ENCODE results near the gene GALNT12. TPM values are rescaled to one million over a fixed set of nuclear protein-coding genes. Genes with fewer than 3 reads are reported as not detected.

The GALNT12 gene
- total RNA-seq, 1 experiment from 2014 or later: 31.2 TPM

DNA sequence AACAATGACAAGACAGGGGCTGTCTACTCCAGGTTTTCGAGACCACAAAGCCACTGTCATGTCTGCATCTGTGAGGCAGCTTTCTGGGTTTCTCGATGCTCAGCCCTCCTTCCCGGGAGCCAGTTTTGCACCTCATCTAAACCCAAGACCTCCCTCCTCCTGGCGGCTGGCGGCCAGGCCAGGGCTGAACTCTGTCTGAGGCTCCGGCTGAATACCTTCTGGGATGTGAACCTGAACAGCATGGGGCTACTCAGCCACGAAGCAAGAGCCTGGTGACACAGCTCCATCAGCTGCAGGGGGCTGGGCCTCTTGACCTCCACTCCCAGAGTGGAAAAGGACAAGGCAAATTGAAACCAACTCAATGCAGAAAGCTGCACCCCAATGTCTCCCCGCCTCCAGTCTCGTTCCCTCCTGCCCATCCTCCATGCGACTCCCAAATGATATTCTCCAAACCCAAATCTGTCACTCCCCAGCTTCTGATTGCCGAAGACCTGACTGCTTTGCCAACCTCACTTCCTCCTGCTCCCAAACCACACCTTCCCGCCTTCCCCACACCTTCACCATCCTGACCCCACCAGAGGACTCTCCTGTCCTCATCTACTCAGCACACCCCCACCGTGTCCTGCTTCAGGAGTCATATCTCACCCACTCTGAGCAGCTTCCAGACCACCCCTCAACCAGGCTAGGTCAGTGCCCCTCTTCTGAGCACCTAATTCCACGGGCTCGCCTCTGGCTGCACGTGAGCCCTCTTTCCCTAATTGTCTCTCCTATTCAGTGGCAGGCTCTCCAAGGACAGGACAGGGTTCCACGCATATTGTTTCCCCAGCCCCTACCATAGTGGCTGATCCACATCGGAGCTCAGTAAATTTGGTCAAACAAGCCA is 15.6 kb upstream of the GALNT12 start:
- peaks cover 74% of the 10 kb centered on the region for H3K79me2 ChIP-seq (ENCODE audit: insufficient read depth, low read length)
- no peak overlapping the region for H2AFZ ChIP-seq (ENCODE audit: low read depth, low read length, poor library complexity, severe bottlenecking)
- H3K27ac ChIP-seq (ENCODE audit: low read depth, low read length): peak overlapping the region; percentile 19; the same call in 1 of the 2 replicates
- CTCF ChIA-PET: interaction anchor here (0.9 to 2.0 kb wide), 5 partner anchors 10 to 18 kb away, joined by 3 to 7 read pairs (median 4); no protein-coding TSS in a partner anchor
- ATAC-seq: no peak
- H3K4me2 ChIP-seq (ENCODE audit: low read length): peak overlapping the region; percentile 61
- peaks cover 7 to 32% of the 10 kb centered on the region in 2 experiments; a peak in 3 of 4 replicates for H3K36me3 ChIP-seq (ENCODE audit: control insufficient read depth in 1 of 2, insufficient read depth in 2 of 2, low read length in 2 of 2)
- H3K4me1 ChIP-seq (ENCODE audit: control insufficient read depth in 1 of 2, insufficient read depth in 2 of 2, low read length in 2 of 2): peaks cover 15 to 59% of the 10 kb centered on the region in 2 experiments
- RAD21 ChIA-PET (ENCODE audit: low non-redundant PET in 1 of 2, low total read pairs in 2 of 2, uncharacterized antibody in 2 of 2, unreplicated experiment in 2 of 2): no interaction called here
- no peaks in the 10 kb centered on the region for H3K27me3 ChIP-seq (ENCODE audit: insufficient read depth, low read length)
- BruUV-seq (replicated peaks): no TSS peak
- no peaks in the 10 kb centered on the region for H3K9me2 ChIP-seq (ENCODE audit: insufficient read depth)
- H3K9me3 ChIP-seq (ENCODE audit: control insufficient read depth in 1 of 2, insufficient read depth in 1 of 2, low read depth in 1 of 2, low read length in 2 of 2): no peaks in the 10 kb centered on the region
- peak overlapping the region; percentile 42 for H3K9ac ChIP-seq (ENCODE audit: low read length)
- peaks cover 10% of the 10 kb centered on the region; the same call in 1 of the 2 replicates for H4K20me1 ChIP-seq (ENCODE audit: insufficient read depth)
- POLR2A ChIA-PET: no interaction called here
- DNase-seq (ENCODE audit: low read depth, low spot score): no peak
- TF ChIP-seq FOSL1 (IDR thresholded peaks at IDR 0.05; ENCODE audit: low read depth) (no peak), MAX (IDR thresholded peaks at IDR 0.05) (no peak), CBX3 (IDR thresholded peaks at IDR 0.05; ENCODE audit: low read depth) (no peak), SP1 (IDR thresholded peaks at IDR 0.05; ENCODE audit: low read depth) (no peak), ELF1 (IDR thresholded peaks at IDR 0.05; ENCODE audit: borderline replicate concordance, low read depth) (no peak), CTCF (IDR thresholded peaks at IDR 0.05 in 2 of 3, conservative IDR thresholded peaks at IDR 0.05 in 1 of 3; ENCODE audit: borderline replicate concordance in 1 of 3, insufficient read depth in 1 of 3, low read depth in 2 of 3, low read length in 2 of 3) (no peak), ZBTB33 (IDR thresholded peaks at IDR 0.05; ENCODE audit: extremely low read depth, insufficient replicate concordance, low read length) (no peak), SIN3A (IDR thresholded peaks at IDR 0.05; ENCODE audit: low read depth) (no peak), POLR2A (IDR thresholded peaks at IDR 0.05; ENCODE audit: borderline replicate concordance, extremely low read depth, insufficient read depth, insufficient read length) (no peak), EZH2phosphoT487 (IDR thresholded peaks at IDR 0.05; ENCODE audit: borderline replicate concordance) (no peak), JUND (IDR thresholded peaks at IDR 0.05) (no peak), CEBPB (IDR thresholded peaks at IDR 0.05; ENCODE audit: low read depth) (no peak), SRF (IDR thresholded peaks at IDR 0.05; ENCODE audit: low read depth) (no peak), ZNF274 (IDR thresholded peaks at IDR 0.05; ENCODE audit: low read depth, low read length) (no peak), RAD21 (IDR thresholded peaks at IDR 0.05; ENCODE audit: low read depth) (no peak), YY1 (IDR thresholded peaks at IDR 0.05; ENCODE audit: extremely low read depth, insufficient replicate concordance, low read depth, low read length) (no peak), EZH2 (IDR thresholded peaks at IDR 0.05) (no peak)
- TF ChIP-seq, protein P1, sequence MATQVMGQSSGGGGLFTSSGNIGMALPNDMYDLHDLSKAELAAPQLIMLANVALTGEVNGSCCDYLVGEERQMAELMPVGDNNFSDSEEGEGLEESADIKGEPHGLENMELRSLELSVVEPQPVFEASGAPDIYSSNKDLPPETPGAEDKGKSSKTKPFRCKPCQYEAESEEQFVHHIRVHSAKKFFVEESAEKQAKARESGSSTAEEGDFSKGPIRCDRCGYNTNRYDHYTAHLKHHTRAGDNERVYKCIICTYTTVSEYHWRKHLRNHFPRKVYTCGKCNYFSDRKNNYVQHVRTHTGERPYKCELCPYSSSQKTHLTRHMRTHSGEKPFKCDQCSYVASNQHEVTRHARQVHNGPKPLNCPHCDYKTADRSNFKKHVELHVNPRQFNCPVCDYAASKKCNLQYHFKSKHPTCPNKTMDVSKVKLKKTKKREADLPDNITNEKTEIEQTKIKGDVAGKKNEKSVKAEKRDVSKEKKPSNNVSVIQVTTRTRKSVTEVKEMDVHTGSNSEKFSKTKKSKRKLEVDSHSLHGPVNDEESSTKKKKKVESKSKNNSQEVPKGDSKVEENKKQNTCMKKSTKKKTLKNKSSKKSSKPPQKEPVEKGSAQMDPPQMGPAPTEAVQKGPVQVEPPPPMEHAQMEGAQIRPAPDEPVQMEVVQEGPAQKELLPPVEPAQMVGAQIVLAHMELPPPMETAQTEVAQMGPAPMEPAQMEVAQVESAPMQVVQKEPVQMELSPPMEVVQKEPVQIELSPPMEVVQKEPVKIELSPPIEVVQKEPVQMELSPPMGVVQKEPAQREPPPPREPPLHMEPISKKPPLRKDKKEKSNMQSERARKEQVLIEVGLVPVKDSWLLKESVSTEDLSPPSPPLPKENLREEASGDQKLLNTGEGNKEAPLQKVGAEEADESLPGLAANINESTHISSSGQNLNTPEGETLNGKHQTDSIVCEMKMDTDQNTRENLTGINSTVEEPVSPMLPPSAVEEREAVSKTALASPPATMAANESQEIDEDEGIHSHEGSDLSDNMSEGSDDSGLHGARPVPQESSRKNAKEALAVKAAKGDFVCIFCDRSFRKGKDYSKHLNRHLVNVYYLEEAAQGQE (IDR thresholded peaks at IDR 0.05; ENCODE audit: low read depth): no peak
- no peak overlapping the region for H3K4me3 ChIP-seq (replicated peaks in 1 of 2; ENCODE audit: low read depth in 1 of 2, low read length in 2 of 2)
- intact Hi-C loops (cut with micrococcal nuclease): loop anchor here (5.0 kb wide), 1 partner anchor 475 kb away; no protein-coding TSS in a partner anchor
